ENCODE measurements around the gene STAT5A.

The STAT5A gene

GRCh38 chr17:42286411-42287221 lies 1.7 kb upstream of the STAT5A start (continued):
- no peak for TF ChIP-seq HIC1 (tag by site-specific recombination; IDR thresholded peaks at IDR 0.05)
- no peak for TF ChIP-seq ZNF660 (tag by site-specific recombination; IDR thresholded peaks at IDR 0.05)
- TF ChIP-seq GLIS1 (tag by site-specific recombination; IDR thresholded peaks at IDR 0.05): peak; percentile 63
- TF ChIP-seq ZNF148 (tag by site-specific recombination; IDR thresholded peaks at IDR 0.05; ENCODE audit: borderline replicate concordance): no peak
- TF ChIP-seq SCRT2 (tag by site-specific recombination; IDR thresholded peaks at IDR 0.05): peak; percentile 58
- TF ChIP-seq ZNF571 (tag by site-specific recombination; IDR thresholded peaks at IDR 0.05): no peak
- no peak for TF ChIP-seq ZBTB48 (tag by site-specific recombination; IDR thresholded peaks at IDR 0.05)
- TF ChIP-seq ZNF692 (tag by site-specific recombination; IDR thresholded peaks at IDR 0.05): peak; percentile 59; the same call in 1 of the 2 replicates
- no peak for TF ChIP-seq ZBTB8A (tag by site-specific recombination; IDR thresholded peaks at IDR 0.05)
- no peak for TF ChIP-seq ZNF394 (tag by site-specific recombination; IDR thresholded peaks at IDR 0.05; ENCODE audit: borderline replicate concordance)
- no peak for TF ChIP-seq ZNF202 (tag by site-specific recombination; IDR thresholded peaks at IDR 0.05; ENCODE audit: borderline replicate concordance)
- TF ChIP-seq ZNF449 (tag by site-specific recombination; IDR thresholded peaks at IDR 0.05): no peak; the same call in none of the 2 replicates
- no peak for TF ChIP-seq ZNF677 (tag by site-specific recombination; IDR thresholded peaks at IDR 0.05)
- TF ChIP-seq KLF16 (tag by site-specific recombination; IDR thresholded peaks at IDR 0.05): no peak
- TF ChIP-seq ZNF416 (tag by site-specific recombination; IDR thresholded peaks at IDR 0.05): no peak
- TF ChIP-seq PRDM6 (tag by site-specific recombination; IDR thresholded peaks at IDR 0.05): no peak
- no peak for TF ChIP-seq ZSCAN30 (tag by site-specific recombination; IDR thresholded peaks at IDR 0.05)
- TF ChIP-seq ZNF350 (tag by site-specific recombination; IDR thresholded peaks at IDR 0.05): no peak
- TF ChIP-seq ZNF239 (tag by site-specific recombination; IDR thresholded peaks at IDR 0.05): no peak
